Liver (tissue), 9 donors: ENCODE results near the gene FBXO38. TPM values are rescaled to one million over a fixed set of nuclear protein-coding genes. Genes with fewer than 3 reads are reported as not detected.

Source experiments
- DNase-seq: peaks from one replicate; pipeline ENCODE4 v3.0.0-alpha.2; 2017; ENCODE audit warnings: low spot score
- H3K27ac ChIP-seq, 2 donors: one replicate each; pipeline ENCODE4 v1.7.0; 2013; ENCODE audit warnings: inconsistent platforms in 2 of 2, low read length in 2 of 2, control low read depth in 1 of 2, low read depth in 1 of 2, mild to moderate bottlenecking in 1 of 2
- H3K27me3 ChIP-seq, 4 donors: one replicate each; pipeline versions ENCODE4 v1.6.1 to v1.7.0; 2013; ENCODE audit warnings: low read length in 3 of 4, inconsistent platforms in 1 of 4, mild to moderate bottlenecking in 1 of 4, moderate library complexity in 1 of 4; ENCODE audit not compliant: control insufficient read depth in 4 of 4, insufficient read depth in 4 of 4
- H3K36me3 ChIP-seq, 4 donors: one replicate each; pipeline versions ENCODE4 v1.6.1 to v1.7.0; 2013; ENCODE audit warnings: low read length in 3 of 4, mild to moderate bottlenecking in 3 of 4, low read depth in 1 of 4, moderate library complexity in 1 of 4; ENCODE audit not compliant: control insufficient read depth in 4 of 4, insufficient read depth in 3 of 4
- H3K4me1 ChIP-seq, 4 donors: one replicate each; pipeline versions ENCODE4 v1.6.1 to v1.7.0; 2013; ENCODE audit warnings: low read length in 3 of 4, mild to moderate bottlenecking in 3 of 4, moderate library complexity in 1 of 4; ENCODE audit not compliant: control insufficient read depth in 4 of 4, insufficient read depth in 4 of 4
- H3K4me3 ChIP-seq, 3 donors: one replicate each; pipeline versions ENCODE4 v1.6.1 to v1.7.0; 2013; ENCODE audit warnings: low read length in 3 of 3, control low read depth in 1 of 3, low read depth in 1 of 3, mild to moderate bottlenecking in 1 of 3
- H3K9ac ChIP-seq, 2 donors: one replicate each; pipeline ENCODE4 v1.7.0; 2013; ENCODE audit warnings: low read length in 2 of 2, mild to moderate bottlenecking in 2 of 2, moderate library complexity in 2 of 2, control low read depth in 1 of 2, low read depth in 1 of 2
- H3K9me3 ChIP-seq, 4 donors: one replicate each; pipeline versions ENCODE4 v1.6.1 to v1.7.0; 2013; ENCODE audit warnings: low read length in 3 of 4; ENCODE audit not compliant: control insufficient read depth in 4 of 4
- HNF4G ChIP-seq: IDR thresholded peaks from 2 replicates; pipeline ENCODE4 v1.6.1; 2016; ENCODE audit warnings: antibody characterized with exemption
- JUND ChIP-seq, 2 donors: IDR thresholded peaks; 2 replicates each; pipeline ENCODE4 v1.6.1; 2016; ENCODE audit warnings: antibody characterized with exemption in 2 of 2
- NR2F2 ChIP-seq: IDR thresholded peaks from 2 replicates; pipeline ENCODE4 v1.6.1; 2016; ENCODE audit warnings: antibody characterized with exemption
- RAD21 ChIP-seq, 2 donors: IDR thresholded peaks; 2 replicates each; pipeline ENCODE4 v1.6.1; 2016; ENCODE audit warnings: antibody characterized with exemption in 2 of 2, mild to moderate bottlenecking in 2 of 2
- RXRA ChIP-seq, 2 donors: IDR thresholded peaks; 2 replicates each; pipeline ENCODE4 v1.6.1; 2017 to 2018; ENCODE audit warnings: antibody characterized with exemption in 2 of 2, mild to moderate bottlenecking in 1 of 2
- TAF1 ChIP-seq: conservative IDR thresholded peaks from 2 replicates; pipeline ENCODE4 v1.6.1; 2016; ENCODE audit warnings: antibody characterized with exemption, mild to moderate bottlenecking
- YY1 ChIP-seq: IDR thresholded peaks from 2 replicates; pipeline ENCODE4 v1.6.1; 2016; ENCODE audit warnings: antibody characterized with exemption, mild to moderate bottlenecking
- WGBS: extraction: QIAGEN DNeasy Blood & Tissue Kit; methylation state at CpG from one replicate; pipeline ENCODE4 v1.1.7; 2013; 5-methylcytosine and 5-hydroxymethylcytosine counted together
- polyA plus RNA-seq, 2 donors: library from polyadenylated mRNA; stranded (reverse) in 1 of 2; unstranded in 1 of 2; fragments of 200-250 nt in 1 of 2; fragments of >200 nt in 1 of 2; fragmentation: Nextera tagmentation in 1 of 2; extraction: Ambion mirVana in 1 of 2; gene quantifications; one replicate each; pipeline versions ENCODE4 v1.2.1 to v1.2.3, GENCODE V29; 2013 to 2015
- total RNA-seq, 2 donors: library from RNA; depleted of rRNA; stranded (reverse); fragments of >200 nt; gene quantifications; one replicate each; pipeline ENCODE4 v1.2.3, GENCODE V29; 2014
- TF ChIP-seq, protein P1 (sequence below): IDR thresholded peaks from 2 replicates; pipeline ENCODE4 v1.6.1; 2016; ENCODE audit warnings: antibody characterized with exemption
- TF ChIP-seq, protein P2 (sequence below): IDR thresholded peaks from 2 replicates; pipeline ENCODE4 v1.6.1; 2016; ENCODE audit warnings: antibody characterized with exemption
- TF ChIP-seq, protein P3 (sequence below): IDR thresholded peaks from 2 replicates; pipeline ENCODE4 v1.6.1; 2016; ENCODE audit warnings: antibody characterized with exemption, mild to moderate bottlenecking
- donor health status: healthy.
- donor health status: healthy.
- donor health status: healthy.
- donor health status: healthy.
- donor health status: healthy.

FBXO38 gene
- total and polyA plus RNA-seq, 4 donors: 8.2 to 40.9 (median 25.3) TPM

DNA sequence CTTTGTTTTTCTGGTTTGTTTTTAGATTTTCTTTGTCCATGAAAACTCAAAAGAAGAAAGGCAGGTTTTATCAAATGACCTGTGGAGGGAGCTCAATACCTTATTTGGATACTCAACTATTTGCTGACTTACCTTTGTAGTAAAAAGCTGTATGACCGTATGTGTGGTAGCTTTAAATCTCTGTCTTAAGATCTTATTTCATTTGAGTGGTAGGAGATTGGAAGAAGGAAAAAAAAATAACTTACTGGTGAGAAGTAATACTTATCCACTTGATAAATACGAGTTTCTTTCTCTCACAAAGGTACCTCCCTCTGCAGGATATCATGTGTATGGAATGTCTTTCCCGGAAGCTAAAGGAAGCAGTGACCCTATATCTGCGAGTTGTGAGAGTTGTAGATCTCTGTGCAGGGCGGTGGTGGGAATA is 15.0 kb downstream of the FBXO38 start:
- no peak overlapping the region for H3K4me3 ChIP-seq
- H3K27ac ChIP-seq: no peak overlapping the region
- H3K36me3 ChIP-seq: peaks cover 3 to 44% (median 24%) of the 10 kb centered on the region in 4 donors

DNA sequence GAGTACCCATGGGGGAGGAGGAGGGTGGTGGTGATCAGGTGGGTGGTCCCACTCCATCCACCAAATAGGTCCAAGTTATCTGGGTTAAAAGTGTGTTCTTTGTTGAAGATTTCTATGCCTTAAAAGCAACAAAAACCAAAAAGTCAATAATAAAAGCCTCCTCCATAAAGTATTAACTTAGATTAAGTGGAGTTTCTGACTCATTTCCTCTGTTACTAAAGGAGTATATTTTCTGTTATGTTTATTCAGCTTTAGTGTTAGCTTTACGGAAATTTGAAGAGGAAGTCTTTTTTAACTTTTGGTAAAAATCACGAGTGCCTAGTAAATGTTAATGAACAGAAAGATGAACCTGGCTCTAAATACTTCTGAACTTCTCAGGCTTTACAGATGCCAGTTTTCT is 17.8 kb downstream of the FBXO38 start:
- H3K36me3 ChIP-seq: peaks cover 3 to 67% (median 37%) of the 10 kb centered on the region in 4 donors
- 75% methylated on average over 2 of the region's 2 CpGs for WGBS
- no peak overlapping the region for H3K27ac ChIP-seq
- H3K9me3 ChIP-seq: no peaks in the 10 kb centered on the region
- H3K9ac ChIP-seq: no peak overlapping the region
- TF ChIP-seq HNF4G (no peak), TAF1 (no peak), JUND (IDR thresholded peaks at IDR 0.05) (peak in 1 of 2 donors; percentile 44)
- DNase-seq: no peak
- peaks cover 1 to 15% (median 14%) of the 10 kb centered on the region in 4 donors for H3K4me1 ChIP-seq
- H3K4me3 ChIP-seq: no peak overlapping the region
- no peaks in the 10 kb centered on the region for H3K27me3 ChIP-seq

More for the DNA sequence above, 15.0 kb downstream of the FBXO38 start:
- no peak for DNase-seq
- 79% methylated on average over 5 of the region's 5 CpGs for WGBS
- Histone ChIP-seq H3K9me3 (no peaks in the 10 kb centered on the region), H3K27me3 (no peaks in the 10 kb centered on the region), H3K9ac (no peak overlapping the region), H3K4me1 (peaks cover 5 to 38% (median 29%) of the 10 kb centered on the region in 4 donors)
- TF ChIP-seq TAF1: no peak

DNA sequence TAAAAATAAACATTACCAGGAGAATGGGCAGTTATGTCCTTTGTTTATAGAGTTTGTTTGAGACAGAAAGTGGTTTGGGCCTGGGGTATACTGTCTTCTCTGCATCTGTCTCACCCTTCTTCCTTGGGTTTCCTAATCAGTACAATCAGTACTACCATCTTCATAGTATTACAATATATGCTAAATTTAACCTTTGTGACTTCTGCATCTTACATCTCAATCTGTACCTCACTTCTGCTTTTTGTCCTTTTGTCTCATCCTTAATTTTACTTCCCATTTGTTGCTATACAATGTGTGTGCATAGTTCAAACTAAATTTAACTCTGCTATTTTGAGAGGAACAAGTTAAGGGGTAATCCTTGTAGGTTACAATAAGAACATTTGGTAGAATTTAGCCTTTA is 19.6 kb downstream of the FBXO38 start:
- H3K27ac ChIP-seq: no peak overlapping the region
- no peaks in the 10 kb centered on the region for H3K9me3 ChIP-seq
- no peaks in the 10 kb centered on the region for H3K27me3 ChIP-seq
- H3K36me3 ChIP-seq: peaks cover 4 to 79% (median 44%) of the 10 kb centered on the region in 4 donors
- no peak overlapping the region for H3K9ac ChIP-seq
- peaks cover 0 to 2% (median 1%) of the 10 kb centered on the region in 4 donors for H3K4me1 ChIP-seq
- no peak for DNase-seq
- no peak for TF ChIP-seq NR2F2
- TF ChIP-seq, protein P1, sequence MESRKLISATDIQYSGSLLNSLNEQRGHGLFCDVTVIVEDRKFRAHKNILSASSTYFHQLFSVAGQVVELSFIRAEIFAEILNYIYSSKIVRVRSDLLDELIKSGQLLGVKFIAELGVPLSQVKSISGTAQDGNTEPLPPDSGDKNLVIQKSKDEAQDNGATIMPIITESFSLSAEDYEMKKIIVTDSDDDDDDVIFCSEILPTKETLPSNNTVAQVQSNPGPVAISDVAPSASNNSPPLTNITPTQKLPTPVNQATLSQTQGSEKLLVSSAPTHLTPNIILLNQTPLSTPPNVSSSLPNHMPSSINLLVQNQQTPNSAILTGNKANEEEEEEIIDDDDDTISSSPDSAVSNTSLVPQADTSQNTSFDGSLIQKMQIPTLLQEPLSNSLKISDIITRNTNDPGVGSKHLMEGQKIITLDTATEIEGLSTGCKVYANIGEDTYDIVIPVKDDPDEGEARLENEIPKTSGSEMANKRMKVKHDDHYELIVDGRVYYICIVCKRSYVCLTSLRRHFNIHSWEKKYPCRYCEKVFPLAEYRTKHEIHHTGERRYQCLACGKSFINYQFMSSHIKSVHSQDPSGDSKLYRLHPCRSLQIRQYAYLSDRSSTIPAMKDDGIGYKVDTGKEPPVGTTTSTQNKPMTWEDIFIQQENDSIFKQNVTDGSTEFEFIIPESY: no peak
- TF ChIP-seq, protein P2, sequence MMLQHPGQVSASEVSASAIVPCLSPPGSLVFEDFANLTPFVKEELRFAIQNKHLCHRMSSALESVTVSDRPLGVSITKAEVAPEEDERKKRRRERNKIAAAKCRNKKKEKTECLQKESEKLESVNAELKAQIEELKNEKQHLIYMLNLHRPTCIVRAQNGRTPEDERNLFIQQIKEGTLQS: no peak
- H3K4me3 ChIP-seq: no peak overlapping the region

DNA sequence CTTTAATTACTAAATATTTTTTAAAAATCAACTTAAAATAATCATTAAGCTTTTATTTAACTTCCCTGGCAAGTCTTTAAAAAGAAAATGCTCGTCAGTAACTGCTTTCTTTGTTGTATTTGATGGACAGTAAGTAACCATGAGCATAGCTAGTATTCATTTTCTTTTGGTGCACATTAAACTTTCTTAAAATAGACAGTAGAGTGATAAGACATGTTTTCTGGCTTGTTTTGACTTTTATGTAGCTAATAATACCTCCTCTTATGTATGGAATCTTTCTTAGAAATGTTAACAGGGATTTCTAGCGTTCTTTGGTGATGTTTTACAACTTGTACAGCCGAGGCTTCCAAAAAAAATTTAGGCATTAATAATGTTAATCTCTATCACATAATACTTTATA is 22.6 kb downstream of the FBXO38 start:
- 94% methylated on average over 3 of the region's 3 CpGs for WGBS
- no peak overlapping the region for H3K27ac ChIP-seq
- H3K4me3 ChIP-seq: no peak overlapping the region
- no peaks in the 10 kb centered on the region for H3K27me3 ChIP-seq
- no peaks in the 10 kb centered on the region for H3K4me1 ChIP-seq
- TF ChIP-seq RAD21 (IDR thresholded peaks at IDR 0.05): no peak
- TF ChIP-seq YY1: no peak
- TF ChIP-seq HNF4G: no peak
- TF ChIP-seq JUND (IDR thresholded peaks at IDR 0.05): no peak
- TF ChIP-seq, protein P3, sequence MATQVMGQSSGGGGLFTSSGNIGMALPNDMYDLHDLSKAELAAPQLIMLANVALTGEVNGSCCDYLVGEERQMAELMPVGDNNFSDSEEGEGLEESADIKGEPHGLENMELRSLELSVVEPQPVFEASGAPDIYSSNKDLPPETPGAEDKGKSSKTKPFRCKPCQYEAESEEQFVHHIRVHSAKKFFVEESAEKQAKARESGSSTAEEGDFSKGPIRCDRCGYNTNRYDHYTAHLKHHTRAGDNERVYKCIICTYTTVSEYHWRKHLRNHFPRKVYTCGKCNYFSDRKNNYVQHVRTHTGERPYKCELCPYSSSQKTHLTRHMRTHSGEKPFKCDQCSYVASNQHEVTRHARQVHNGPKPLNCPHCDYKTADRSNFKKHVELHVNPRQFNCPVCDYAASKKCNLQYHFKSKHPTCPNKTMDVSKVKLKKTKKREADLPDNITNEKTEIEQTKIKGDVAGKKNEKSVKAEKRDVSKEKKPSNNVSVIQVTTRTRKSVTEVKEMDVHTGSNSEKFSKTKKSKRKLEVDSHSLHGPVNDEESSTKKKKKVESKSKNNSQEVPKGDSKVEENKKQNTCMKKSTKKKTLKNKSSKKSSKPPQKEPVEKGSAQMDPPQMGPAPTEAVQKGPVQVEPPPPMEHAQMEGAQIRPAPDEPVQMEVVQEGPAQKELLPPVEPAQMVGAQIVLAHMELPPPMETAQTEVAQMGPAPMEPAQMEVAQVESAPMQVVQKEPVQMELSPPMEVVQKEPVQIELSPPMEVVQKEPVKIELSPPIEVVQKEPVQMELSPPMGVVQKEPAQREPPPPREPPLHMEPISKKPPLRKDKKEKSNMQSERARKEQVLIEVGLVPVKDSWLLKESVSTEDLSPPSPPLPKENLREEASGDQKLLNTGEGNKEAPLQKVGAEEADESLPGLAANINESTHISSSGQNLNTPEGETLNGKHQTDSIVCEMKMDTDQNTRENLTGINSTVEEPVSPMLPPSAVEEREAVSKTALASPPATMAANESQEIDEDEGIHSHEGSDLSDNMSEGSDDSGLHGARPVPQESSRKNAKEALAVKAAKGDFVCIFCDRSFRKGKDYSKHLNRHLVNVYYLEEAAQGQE: no peak
- TF ChIP-seq RXRA (IDR thresholded peaks at IDR 0.05): no peak
- H3K36me3 ChIP-seq: peaks cover 6 to 78% (median 61%) of the 10 kb centered on the region in 4 donors
- no peak for DNase-seq
- no peak overlapping the region for H3K9ac ChIP-seq
- no peaks in the 10 kb centered on the region for H3K9me3 ChIP-seq
